Left colon (tissue), 2 donors: Measurements from ENCODE around the gene GPLD1. TPM values are rescaled to one million over a fixed set of nuclear protein-coding genes. Genes with fewer than 3 reads are reported as not detected.
"Not testable (repeated sequence)": the region's sequence is repeated elsewhere in the genome, so short reads cannot be mapped to it uniquely, and the experiment has no call there.

Source experiments
- ATAC-seq: fragments of 200-7000 bp; cut with Tn5 transposase; one replicate; pipeline ENCODE4 v1.9.1; 2020; ENCODE audit warnings: mild to moderate bottlenecking, moderate library complexity
- DNase-seq, 2 donors: peaks; one replicate each; pipeline ENCODE4 v3.0.0-alpha.2; 2020
- intact Hi-C, 2 donors: fragments of 100-400 bp; cut with DNase I in 1 of 2; cut with micrococcal nuclease in 1 of 2; formaldehyde crosslinking; loops; one replicate each; pipeline versions ENCODE4 v1.11.2 to v1.14.0; 2022; cut with DNase I, micrococcal nuclease
- long read RNA-seq: library from polyadenylated mRNA; unstranded; transcript quantifications from one replicate; pipeline ENCODE4 v2.0.0, GENCODE V29; 2021
- total RNA-seq, 2 donors: library from RNA; stranded (reverse); fragmentation: NEBNext Ultra II Directional; extraction: Animal tissue kit (Norgen Biotek cat#: 25700); gene quantifications; one replicate each; pipeline ENCODE4 v1.2.1, GENCODE V29; 2021
- donor health status: DM: no; HTN: no; CAD: no.
- donor health status: DM: yes; HTN: yes; CAD: no.

Gene GPLD1, protein sequence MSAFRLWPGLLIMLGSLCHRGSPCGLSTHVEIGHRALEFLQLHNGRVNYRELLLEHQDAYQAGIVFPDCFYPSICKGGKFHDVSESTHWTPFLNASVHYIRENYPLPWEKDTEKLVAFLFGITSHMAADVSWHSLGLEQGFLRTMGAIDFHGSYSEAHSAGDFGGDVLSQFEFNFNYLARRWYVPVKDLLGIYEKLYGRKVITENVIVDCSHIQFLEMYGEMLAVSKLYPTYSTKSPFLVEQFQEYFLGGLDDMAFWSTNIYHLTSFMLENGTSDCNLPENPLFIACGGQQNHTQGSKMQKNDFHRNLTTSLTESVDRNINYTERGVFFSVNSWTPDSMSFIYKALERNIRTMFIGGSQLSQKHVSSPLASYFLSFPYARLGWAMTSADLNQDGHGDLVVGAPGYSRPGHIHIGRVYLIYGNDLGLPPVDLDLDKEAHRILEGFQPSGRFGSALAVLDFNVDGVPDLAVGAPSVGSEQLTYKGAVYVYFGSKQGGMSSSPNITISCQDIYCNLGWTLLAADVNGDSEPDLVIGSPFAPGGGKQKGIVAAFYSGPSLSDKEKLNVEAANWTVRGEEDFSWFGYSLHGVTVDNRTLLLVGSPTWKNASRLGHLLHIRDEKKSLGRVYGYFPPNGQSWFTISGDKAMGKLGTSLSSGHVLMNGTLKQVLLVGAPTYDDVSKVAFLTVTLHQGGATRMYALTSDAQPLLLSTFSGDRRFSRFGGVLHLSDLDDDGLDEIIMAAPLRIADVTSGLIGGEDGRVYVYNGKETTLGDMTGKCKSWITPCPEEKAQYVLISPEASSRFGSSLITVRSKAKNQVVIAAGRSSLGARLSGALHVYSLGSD
- total RNA-seq = under 1 TPM; 0.49 to 0.98 TPM
- long read RNA-seq = 0 reads

DNA sequence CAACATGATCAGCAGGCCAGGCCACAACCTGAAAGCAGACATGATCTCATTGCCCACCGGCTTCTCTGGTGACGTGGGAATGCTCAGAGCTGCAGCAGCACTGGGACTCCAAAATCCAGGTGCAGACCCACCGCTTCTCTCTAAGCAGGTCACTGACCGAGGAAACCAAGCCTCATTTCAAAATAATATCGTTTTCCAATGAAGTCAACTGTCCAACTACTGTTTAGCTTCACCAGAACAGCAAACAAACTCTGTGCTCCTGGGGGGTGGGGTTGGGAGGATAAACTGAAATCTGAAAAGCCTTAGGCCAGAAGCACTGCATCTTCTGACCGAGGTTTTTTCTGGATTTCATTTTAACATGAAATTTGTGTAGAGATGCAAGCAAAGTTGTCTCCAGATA lies at the start of gene GPLD1:
GPLD1 (minus strand) TSS at position 109 of the 400 bp plus-strand sequence; CDS start at position 42, 67 bp downstream.
- DNase-seq (no peak), ATAC-seq (no peak)
- intact Hi-C loops = no loop called here

DNA sequence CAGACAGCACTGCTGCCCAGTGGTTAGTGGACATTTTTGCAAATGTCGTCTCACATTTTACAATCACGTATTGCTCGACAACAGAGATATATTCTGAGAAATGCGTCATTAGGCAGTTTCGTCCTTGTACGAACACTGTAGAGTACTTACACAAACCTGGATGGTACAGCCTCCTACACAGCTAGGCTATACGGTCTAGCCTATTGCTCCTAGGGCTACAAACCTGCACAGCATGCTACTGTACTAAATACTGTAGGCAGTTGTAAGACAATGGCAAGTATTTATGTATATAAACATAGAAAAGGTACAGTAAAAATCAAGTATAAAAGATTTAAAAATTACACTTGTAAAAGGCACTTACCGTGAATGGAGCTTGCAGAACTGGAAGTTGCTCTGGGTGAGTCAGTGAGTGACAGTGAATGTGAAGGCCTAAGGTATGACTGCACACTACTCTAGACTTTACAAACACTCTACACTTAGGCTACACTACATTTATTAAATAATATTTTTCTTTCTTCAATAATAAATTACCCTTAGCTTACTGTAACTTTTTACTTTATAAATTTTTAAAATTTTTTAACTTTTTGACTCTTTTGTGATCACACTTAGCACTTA lies 48.5 kb upstream of the GPLD1 start:
- no peak for DNase-seq
- intact Hi-C loops = no loop called here
- ATAC-seq = no peak

DNA sequence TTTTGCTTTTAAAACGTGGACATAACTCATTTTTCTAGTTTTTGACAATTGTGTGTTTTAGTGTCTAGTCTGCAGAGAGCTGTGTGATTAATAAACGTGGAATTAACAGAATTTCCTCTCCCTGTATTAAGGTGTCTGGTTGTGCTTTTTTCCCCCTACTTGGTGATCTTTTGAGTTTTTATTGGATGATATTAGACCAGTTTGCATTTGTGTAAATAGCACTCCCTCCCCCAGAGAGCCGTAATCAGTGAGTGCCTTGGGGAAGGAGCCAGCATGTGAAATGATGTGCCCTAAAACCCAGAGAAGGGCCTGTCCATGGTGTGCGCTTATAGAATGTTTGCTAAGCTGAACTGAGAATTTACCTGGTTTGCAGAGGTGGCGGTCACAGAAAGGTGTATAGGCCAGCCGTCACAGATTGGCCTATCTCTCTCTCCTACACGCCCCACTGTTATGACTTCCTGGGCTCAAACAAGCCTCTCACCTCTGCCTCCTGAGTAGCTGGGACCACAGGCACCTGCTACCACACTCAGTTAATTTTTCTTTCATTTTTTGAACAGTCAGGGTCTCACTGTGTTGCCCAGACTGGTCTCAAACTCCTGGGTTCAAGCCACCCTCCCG lies 47.8 kb upstream of the GPLD1 start:
- intact Hi-C loops = no loop called here
- ATAC-seq (peak; percentile 85), DNase-seq (no peak)

DNA sequence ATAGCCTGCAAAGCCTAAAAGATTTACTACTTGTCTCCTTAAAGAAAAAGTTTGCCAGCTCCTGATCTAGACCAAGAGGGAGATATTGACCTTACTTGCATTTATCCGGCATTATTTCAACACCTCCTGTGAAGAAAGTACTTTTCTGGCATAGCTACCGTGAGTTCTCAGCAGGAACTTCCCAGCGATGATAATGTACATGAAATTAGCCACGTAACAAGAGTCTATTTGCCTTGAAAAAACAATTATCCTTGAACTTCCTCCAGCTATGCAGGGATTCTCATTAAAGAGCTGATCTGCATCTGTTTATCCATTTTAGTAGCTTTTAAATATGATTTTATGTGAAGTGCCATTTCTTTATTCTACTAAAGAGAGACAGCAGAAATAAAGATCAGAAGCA lies 47.1 kb upstream of the GPLD1 start:
- DNase-seq (no peak), ATAC-seq (peak; percentile 35)
- intact Hi-C loops = no loop called here

DNA sequence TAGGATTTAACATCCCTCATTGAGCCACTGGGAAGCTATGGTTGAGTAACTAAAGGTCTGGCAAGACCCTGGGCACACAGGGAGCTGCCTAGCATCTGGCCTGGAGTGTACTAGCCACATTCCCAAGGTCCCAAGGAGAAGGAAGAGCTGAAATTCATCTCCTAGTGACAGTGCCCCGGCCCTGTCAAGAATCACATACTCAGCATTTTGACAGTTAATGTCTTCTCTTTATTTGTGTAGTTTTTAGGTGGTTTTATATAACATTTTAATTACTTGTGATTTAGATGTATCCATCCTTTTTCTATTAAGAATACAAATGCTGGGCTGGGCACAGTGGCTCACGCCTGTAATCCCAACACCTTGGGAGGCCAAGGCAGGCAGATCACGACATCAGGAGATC lies 45.8 kb upstream of the GPLD1 start:
- intact Hi-C loops = no loop called here
- DNase-seq (no peak), ATAC-seq (no peak)

DNA sequence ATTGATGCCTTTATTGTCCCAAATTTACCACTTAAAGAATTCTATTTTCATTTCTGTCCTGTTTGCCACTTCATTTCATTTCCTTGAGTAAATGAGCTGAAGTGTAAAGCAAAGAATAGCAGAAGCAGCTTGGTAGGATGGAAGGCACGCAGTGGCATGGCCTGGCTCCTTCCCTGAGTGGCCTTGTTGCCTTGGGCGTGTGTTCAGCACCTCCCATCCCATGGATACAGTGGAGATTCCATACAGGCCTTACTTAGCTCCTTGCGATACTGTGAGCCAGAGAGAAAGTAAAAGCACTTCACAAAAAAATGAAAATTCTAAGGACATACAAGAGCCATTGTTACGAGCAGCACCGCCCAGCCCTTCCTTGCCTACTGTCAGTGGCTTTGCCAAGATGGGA lies 45.0 kb upstream of the GPLD1 start:
- ATAC-seq = no peak
- intact Hi-C loops = no loop called here
- no peak for DNase-seq

DNA sequence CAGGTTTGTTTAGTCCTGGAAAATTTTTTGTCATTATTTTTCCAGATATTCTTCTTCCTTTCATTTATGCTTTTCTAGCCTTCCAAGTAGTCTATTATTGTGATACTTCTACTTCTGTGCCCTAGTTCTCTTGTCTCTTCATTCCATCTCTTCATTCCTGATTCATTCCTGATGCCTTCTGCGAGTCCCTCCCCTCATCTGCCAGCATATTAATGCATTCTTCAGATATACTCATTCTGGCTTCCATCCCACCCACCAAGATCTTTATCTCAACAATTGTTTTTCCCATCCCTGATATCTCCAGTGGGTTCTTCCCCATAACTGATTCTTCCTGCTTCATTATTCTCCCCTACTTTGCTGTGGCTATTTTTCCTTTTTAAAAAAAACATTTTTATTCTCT lies 40.6 kb upstream of the GPLD1 start:
- intact Hi-C loops = no loop called here
- ATAC-seq (no peak), DNase-seq (no peak)

DNA sequence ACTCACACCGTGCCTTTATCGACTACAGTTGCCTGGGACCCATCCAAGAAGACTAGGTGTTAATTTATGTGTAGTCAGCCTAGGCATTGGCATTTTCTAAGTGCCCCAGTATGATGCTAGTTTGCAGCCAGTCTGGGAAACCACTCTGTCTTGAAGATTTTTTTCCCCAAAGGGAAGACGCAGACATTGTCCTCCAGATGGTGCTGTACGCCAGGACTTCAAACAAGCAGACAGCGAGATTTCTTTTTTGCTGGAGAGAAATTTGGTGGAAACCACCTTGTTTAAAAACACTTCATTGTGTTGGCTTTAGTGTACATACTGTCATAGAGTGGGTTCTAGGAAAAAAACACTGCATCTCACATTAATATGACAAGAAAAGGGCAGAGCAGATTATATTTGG lies 35.4 kb upstream of the GPLD1 start:
- DNase-seq (no peak), ATAC-seq (peak; percentile 56)

DNA sequence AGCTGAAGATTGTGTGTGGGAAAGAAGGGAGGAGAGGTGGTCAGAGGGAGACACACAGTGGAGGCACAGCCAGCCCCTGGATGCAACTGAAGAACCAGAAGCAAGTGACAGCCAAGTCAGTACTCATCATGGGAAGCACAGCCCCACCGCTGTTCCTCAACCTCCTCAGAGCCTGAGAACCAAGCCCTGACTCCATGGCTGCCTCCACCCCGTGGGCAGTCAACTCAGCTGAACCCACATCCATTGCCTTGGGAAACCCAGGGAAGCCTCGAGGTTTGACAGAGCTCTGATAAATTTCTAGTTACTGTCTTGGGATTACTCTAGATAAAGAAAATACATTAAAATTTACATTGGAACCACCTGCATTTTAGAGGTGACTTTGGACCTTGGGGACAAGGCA lies 35.0 kb upstream of the GPLD1 start:
- intact Hi-C loops = no loop called here
- no peak for ATAC-seq
- DNase-seq = no peak

More for the DNA sequence above, 35.4 kb upstream of the GPLD1 start:
- intact Hi-C loops = no loop called here

DNA sequence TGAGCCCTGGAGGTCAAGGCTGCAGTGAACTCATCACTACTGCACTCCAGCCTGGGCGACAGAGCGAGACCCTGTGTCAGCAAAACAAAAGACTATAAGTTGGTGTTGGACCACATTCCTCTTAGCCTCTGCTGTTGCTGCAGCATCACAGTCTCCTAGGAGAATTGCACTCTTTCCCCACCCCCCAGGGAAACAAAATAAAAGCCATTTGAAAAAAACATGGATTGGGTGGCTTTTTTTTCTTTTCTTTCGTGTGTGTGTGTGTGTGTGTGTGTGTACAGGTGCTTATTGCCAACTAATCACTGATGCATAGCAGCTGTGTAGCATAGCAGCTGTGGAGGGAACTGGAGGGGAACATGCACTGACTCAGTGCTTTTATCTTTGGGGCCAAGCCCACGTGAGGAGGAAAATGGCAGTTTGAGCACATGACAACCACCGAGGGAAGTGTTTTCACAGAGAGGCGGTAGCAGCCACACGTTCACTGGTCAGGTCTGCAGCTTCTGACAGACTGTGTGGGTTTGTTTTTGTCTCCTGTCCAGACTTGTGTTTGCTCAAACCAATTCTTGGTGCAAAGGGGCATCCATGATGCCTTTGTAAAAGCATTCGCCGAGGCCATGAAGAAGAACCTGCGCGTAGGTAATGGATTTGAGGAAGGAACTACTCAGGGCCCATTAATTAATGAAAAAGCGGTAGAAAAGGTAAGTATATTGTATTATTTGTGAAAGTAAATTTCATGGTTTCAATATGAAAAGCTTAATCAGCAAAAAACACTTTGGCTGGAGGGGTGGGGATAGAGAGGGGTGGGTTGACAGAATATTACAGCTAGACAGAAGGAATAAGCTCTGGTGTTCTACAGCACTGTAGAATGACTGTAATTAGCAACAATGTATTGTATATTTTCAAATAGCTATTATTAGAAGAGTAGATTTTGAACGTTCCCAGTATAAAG lies 33.1 kb upstream of the GPLD1 start:
- no peak for DNase-seq
- intact Hi-C loops = no loop called here
- no peak for ATAC-seq

DNA sequence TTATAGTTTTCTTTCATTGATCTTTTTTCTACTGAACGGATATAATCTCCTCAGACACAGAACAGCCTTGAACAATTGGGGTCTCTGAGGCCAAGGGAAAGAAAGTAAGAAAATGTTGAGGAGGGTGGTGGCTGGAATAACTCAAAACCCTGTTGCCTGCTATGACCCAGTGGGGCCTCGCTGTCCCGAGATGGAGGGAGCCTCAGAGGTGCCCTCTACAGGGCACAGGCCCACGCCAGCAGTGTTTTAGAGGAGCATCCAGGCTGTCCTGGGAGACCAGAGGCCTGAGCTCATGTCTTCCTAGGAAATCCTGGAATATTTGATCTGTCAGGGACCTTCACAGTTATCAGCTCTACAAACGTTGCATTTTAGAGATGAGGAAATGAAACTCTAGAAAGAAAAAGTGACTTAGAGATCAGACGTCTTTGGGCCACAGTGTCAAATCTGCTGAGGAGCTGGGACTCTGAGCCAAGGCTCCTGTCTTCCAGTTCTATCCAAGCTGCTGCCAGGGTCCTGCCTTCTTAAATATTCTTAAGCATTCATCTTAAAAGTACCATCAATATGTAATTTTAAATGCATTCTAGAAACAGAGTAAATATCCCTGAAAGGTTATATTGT lies 31.7 kb upstream of the GPLD1 start:
- ATAC-seq = peak; percentile 94
- peak in 1 of 2 donors; percentile 65 for DNase-seq
- intact Hi-C loops = no loop called here

DNA sequence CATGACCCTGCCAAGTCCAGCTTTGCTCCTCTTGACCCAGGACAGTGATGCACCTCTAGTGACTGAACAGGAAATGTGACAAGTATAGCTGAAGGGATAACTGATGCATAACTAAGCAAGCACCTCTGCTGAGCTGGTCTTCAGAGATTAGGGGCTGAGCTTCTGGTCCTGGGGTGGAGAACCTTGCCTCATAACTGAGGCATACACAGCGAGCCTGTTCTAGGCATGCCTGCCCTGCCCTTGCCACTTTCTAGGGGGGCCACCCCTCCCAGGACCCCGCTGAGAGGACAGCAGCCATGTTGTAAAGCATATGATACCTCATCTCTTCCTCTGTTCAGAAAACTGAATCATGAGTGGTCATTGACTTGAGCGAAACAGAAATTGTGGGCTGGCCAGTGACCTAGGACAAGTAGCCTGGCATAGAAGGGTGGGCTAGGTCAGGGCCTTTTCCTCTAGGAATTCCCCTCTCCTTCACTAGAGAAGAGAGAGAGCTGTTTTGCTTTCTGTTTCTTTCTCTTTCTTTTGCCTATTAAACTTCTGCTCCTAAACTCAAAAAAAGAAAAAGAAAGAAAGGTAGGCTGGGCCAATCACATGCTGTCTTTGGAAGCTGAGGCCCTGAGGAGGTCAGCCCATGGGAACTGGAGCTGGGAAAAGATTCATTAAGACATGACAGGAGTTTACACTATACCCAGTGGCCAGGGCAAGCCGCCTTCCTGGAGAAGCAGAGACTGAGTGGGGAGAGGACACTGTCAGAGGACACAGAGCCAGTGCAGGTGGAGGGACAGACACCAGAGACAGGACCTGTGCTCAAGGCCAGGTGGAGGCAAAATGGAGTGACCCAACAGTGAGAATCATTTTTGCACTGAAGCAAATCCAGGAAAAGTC lies 28.5 kb upstream of the GPLD1 start:
- ATAC-seq (no peak), DNase-seq (no peak)
- intact Hi-C loops = no loop called here

DNA sequence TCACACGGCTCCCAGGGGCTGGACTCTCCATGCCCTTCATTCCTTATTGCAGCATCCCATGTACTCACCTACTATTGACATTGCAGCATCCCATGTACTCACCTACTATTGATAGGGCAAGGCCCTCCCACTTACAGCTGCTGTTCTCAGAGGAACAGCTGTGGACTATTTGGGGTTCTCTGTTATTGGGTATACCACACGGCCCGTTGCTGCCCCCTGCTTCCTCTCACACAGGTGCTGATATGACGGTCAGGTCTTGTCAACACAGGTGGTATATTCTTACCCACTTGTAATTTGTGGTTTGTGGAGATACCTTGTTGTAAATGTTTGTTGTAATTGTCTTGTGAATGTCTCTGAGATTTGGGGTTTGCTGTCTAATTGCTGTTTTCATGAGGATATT lies 24.2 kb upstream of the GPLD1 start:
- DNase-seq (no peak), ATAC-seq (no peak)

DNA sequence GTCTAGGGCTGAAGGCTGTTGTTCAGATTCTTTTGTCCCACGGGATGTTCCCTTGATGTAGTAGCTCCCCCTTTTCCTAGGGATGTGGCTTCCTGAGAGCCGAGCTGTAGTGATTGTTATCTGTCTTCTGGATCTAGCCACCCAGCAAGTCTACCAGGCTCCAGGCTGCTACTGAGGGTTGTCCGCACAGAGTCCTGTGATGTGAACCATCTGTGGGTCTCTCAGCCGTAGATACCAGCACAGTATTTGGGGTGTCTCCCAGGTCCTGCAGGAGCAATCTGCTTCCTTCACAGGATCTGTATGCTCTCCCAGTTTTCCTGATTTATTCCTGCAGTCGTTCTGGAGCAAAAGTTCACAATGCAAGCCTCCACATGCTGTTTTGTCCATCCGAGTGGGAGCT lies 22.6 kb upstream of the GPLD1 start:
- intact Hi-C loops, DNase-seq, ATAC-seq: not testable (repeated sequence)

More for the DNA sequence above, 24.2 kb upstream of the GPLD1 start:
- intact Hi-C loops = no loop called here

DNA sequence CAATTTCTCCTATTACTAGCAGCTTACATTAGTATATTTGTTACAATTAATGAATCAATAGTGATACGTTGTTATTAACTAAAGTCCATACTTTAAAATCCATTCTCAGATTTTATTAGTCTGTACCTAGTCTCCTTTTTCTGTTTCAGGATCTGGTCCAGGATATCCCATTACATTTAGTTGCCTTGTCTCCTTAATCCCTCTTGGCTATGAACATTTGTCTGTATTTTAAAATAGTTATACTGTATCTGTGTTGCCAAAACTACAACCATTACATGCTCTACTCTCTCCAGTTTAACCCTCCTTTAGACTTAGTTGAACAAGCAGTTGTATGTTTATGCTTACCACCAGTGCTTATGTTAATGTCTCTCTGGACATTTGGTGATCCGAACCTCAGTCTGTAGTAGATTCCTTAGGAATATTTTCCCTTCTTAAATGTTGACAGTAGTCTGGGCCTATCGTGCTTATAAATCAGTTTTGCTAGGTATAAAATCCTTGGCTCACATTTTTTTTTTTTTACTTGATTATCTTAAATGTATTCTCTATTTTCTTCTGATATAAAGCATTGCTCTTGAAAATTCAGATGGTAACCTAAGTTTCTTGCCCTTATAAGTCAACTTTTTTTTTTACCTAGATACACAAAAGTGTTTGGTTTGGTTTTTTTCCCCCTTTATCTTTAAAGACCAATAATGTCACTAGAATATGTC lies 17.6 kb upstream of the GPLD1 start:
- DNase-seq (no peak), ATAC-seq (no peak)
- intact Hi-C loops = no loop called here
